ENCODE measurements around the gene LMO1.

LMO1 gene

GRCh38 chr11:8271106-8271886, 7.6 kb upstream of the LMO1 start:
- H3K36me3 ChIP-seq (ENCODE audit: control insufficient read depth, low read length): no peaks in the 10 kb centered on the region
- H3F3A ChIP-seq (ENCODE audit: control insufficient read depth, insufficient read depth): no peaks in the 10 kb centered on the region
- H3K27ac ChIP-seq (ENCODE audit: low read depth, low read length): no peak overlapping the region
- peaks cover 32% of the 10 kb centered on the region for H3K27me3 ChIP-seq (ENCODE audit: control insufficient read depth, low read length)
- H4K20me1 ChIP-seq (ENCODE audit: control insufficient read depth, insufficient read depth, low read depth, low read length): no peaks in the 10 kb centered on the region
- no peaks in the 10 kb centered on the region for H3K4me1 ChIP-seq (ENCODE audit: control insufficient read depth, low read length)
- H3K79me2 ChIP-seq (ENCODE audit: control insufficient read depth, low read length): no peaks in the 10 kb centered on the region
- no peak overlapping the region for H3K4me3 ChIP-seq (ENCODE audit: low read length)
- H3K9me2 ChIP-seq (replicated peaks; ENCODE audit: control insufficient read depth, low read length): no peaks in the 10 kb centered on the region
- H3K4me2 ChIP-seq (ENCODE audit: low read length): no peak overlapping the region
- H3K9me3 ChIP-seq (ENCODE audit: control insufficient read depth, insufficient read depth, low read length): no peaks in the 10 kb centered on the region
- no peak for TF ChIP-seq CTCF (IDR thresholded peaks at IDR 0.05; ENCODE audit: low read depth, low read length, poor library complexity, severe bottlenecking)

- H3K9me3 ChIP-seq (ENCODE audit: control insufficient read depth, insufficient read depth, low read length): no peaks in the 10 kb centered on the region
- no peak overlapping the region for H3K27ac ChIP-seq (ENCODE audit: low read depth, low read length)
- TF ChIP-seq CTCF (IDR thresholded peaks at IDR 0.05; ENCODE audit: low read depth, low read length, poor library complexity, severe bottlenecking) (no peak), EZH2phosphoT487 (IDR thresholded peaks at IDR 0.05; ENCODE audit: borderline replicate concordance, low read length) (no peak)
- no peaks in the 10 kb centered on the region for H3K9me2 ChIP-seq (replicated peaks; ENCODE audit: control insufficient read depth, low read length)
- no peak overlapping the region for H3K4me3 ChIP-seq (ENCODE audit: low read length)
- no peaks in the 10 kb centered on the region for H3K36me3 ChIP-seq (ENCODE audit: control insufficient read depth, low read length)
- H3F3A ChIP-seq (ENCODE audit: control insufficient read depth, insufficient read depth): no peaks in the 10 kb centered on the region
- H3K27me3 ChIP-seq (ENCODE audit: control insufficient read depth, low read length): peaks cover 39% of the 10 kb centered on the region
- no peaks in the 10 kb centered on the region for H3K79me2 ChIP-seq (ENCODE audit: control insufficient read depth, low read length)
- H3K4me2 ChIP-seq (ENCODE audit: low read length): no peak overlapping the region
- H3K4me1 ChIP-seq (ENCODE audit: control insufficient read depth, low read length): no peaks in the 10 kb centered on the region
- no peaks in the 10 kb centered on the region for H4K20me1 ChIP-seq (ENCODE audit: control insufficient read depth, insufficient read depth, low read depth, low read length)
These were observed 6.0 kb upstream of the LMO1 start for GRCh38 chr11:8269636-8270035.

GRCh38 chr11:8268530-8269400, 5.1 kb upstream of the LMO1 start:
- Histone ChIP-seq H3K4me3 (ENCODE audit: low read length) (no peak overlapping the region), H4K20me1 (ENCODE audit: control insufficient read depth, insufficient read depth, low read depth, low read length) (no peaks in the 10 kb centered on the region), H3K27ac (ENCODE audit: low read depth, low read length) (no peak overlapping the region), H3K9me2 (replicated peaks; ENCODE audit: control insufficient read depth, low read length) (no peaks in the 10 kb centered on the region), H3K9me3 (ENCODE audit: control insufficient read depth, insufficient read depth, low read length) (no peaks in the 10 kb centered on the region), H3K4me1 (ENCODE audit: control insufficient read depth, low read length) (no peaks in the 10 kb centered on the region), H3K79me2 (ENCODE audit: control insufficient read depth, low read length) (no peaks in the 10 kb centered on the region), H3K27me3 (ENCODE audit: control insufficient read depth, low read length) (peaks cover 41% of the 10 kb centered on the region), H3K4me2 (ENCODE audit: low read length) (no peak overlapping the region), H3K36me3 (ENCODE audit: control insufficient read depth, low read length) (no peaks in the 10 kb centered on the region), H3F3A (ENCODE audit: control insufficient read depth, insufficient read depth) (no peaks in the 10 kb centered on the region)
- TF ChIP-seq CTCF (IDR thresholded peaks at IDR 0.05; ENCODE audit: low read depth, low read length, poor library complexity, severe bottlenecking) (no peak), EZH2phosphoT487 (IDR thresholded peaks at IDR 0.05; ENCODE audit: borderline replicate concordance, low read length) (no peak)
